PC-3 (cell line): ENCODE data around the gene CRYAA.

Experiments used
- EZH2 ChIP-seq: fragments of 300-600 bp; sonication (generic); IDR thresholded peaks from one replicate; pipeline ENCODE4 v1.6.1; 2017; ENCODE audit warnings: antibody characterized with exemption, mild to moderate bottlenecking, low read length; ENCODE audit not compliant: unreplicated experiment
- TF ChIP-seq, protein P1 (sequence below): fragments of 300-600 bp; sonication (generic); conservative IDR thresholded peaks from 2 replicates; pipeline ENCODE4 v1.5.1; 2017; ENCODE audit warnings: antibody characterized with exemption, low read depth, mild to moderate bottlenecking, low read length

DNA sequence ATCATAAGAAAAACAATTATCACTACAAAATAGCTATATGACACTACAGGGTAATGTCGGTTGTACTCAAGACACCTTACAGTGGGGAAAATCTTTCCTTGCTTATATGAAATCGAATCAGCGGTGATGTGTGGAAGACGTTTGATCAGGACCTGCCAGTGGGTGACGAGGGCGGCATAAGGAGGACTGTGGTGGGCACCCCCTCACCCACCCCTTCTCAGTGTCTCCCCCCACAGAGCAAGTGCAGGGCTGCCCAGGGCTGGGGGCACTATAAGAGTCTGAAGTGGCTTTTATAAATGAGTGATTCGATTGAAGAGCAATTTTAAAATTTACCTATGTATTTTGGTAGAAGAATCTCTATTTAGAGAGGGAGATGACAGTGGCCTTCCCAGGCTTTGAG, 35.8 kb downstream of the CRYAA start:
- TF ChIP-seq, protein P1, sequence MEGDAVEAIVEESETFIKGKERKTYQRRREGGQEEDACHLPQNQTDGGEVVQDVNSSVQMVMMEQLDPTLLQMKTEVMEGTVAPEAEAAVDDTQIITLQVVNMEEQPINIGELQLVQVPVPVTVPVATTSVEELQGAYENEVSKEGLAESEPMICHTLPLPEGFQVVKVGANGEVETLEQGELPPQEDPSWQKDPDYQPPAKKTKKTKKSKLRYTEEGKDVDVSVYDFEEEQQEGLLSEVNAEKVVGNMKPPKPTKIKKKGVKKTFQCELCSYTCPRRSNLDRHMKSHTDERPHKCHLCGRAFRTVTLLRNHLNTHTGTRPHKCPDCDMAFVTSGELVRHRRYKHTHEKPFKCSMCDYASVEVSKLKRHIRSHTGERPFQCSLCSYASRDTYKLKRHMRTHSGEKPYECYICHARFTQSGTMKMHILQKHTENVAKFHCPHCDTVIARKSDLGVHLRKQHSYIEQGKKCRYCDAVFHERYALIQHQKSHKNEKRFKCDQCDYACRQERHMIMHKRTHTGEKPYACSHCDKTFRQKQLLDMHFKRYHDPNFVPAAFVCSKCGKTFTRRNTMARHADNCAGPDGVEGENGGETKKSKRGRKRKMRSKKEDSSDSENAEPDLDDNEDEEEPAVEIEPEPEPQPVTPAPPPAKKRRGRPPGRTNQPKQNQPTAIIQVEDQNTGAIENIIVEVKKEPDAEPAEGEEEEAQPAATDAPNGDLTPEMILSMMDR: no peak
- no peak for TF ChIP-seq EZH2
